ENCODE results near the gene TAOK3.

DNA sequence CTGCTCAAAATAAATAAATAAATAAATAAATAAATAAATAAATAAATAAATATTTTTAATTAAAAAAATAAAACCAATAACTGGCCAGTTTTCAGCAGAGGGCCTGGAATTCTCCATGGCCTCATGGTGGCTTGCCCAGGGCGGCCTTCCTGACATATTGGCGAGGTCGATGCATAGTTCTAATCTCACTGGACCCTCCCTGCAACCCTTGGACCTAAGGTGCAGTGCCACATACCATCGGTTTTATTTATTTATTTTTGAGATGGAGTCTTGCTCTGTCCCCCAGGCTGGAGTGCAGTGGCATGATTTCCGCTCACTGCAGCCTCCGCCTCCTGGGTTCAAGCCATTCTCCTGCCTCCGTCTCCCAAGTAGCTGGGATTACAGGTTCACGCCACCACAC lies 265.0 kb downstream of the TAOK3 start:
- no peak for TF ChIP-seq NFATC3 (IDR thresholded peaks at IDR 0.05)
- TF ChIP-seq, protein P1, sequence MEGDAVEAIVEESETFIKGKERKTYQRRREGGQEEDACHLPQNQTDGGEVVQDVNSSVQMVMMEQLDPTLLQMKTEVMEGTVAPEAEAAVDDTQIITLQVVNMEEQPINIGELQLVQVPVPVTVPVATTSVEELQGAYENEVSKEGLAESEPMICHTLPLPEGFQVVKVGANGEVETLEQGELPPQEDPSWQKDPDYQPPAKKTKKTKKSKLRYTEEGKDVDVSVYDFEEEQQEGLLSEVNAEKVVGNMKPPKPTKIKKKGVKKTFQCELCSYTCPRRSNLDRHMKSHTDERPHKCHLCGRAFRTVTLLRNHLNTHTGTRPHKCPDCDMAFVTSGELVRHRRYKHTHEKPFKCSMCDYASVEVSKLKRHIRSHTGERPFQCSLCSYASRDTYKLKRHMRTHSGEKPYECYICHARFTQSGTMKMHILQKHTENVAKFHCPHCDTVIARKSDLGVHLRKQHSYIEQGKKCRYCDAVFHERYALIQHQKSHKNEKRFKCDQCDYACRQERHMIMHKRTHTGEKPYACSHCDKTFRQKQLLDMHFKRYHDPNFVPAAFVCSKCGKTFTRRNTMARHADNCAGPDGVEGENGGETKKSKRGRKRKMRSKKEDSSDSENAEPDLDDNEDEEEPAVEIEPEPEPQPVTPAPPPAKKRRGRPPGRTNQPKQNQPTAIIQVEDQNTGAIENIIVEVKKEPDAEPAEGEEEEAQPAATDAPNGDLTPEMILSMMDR (IDR thresholded peaks at IDR 0.05 in 2 of 3, conservative IDR thresholded peaks at IDR 0.05 in 1 of 3; ENCODE audit: insufficient read depth in 2 of 3, low read depth in 1 of 3, low read length in 3 of 3): no peak
- TF ChIP-seq, protein P2, sequence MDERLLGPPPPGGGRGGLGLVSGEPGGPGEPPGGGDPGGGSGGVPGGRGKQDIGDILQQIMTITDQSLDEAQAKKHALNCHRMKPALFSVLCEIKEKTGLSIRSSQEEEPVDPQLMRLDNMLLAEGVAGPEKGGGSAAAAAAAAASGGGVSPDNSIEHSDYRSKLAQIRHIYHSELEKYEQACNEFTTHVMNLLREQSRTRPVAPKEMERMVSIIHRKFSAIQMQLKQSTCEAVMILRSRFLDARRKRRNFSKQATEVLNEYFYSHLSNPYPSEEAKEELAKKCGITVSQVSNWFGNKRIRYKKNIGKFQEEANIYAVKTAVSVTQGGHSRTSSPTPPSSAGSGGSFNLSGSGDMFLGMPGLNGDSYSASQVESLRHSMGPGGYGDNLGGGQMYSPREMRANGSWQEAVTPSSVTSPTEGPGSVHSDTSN (CRISPR knock-in tag; IDR thresholded peaks at IDR 0.05; ENCODE audit: low read depth): no peak
- TF ChIP-seq, protein P2 (tag; conservative IDR thresholded peaks at IDR 0.05; ENCODE audit: low read depth): no peak
- TF ChIP-seq ZBTB7A (IDR thresholded peaks at IDR 0.05; ENCODE audit: borderline replicate concordance, control insufficient read depth, low read depth, low read length): no peak
- TF ChIP-seq, protein P3, sequence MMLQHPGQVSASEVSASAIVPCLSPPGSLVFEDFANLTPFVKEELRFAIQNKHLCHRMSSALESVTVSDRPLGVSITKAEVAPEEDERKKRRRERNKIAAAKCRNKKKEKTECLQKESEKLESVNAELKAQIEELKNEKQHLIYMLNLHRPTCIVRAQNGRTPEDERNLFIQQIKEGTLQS (IDR thresholded peaks at IDR 0.05): no peak
- TF ChIP-seq, protein P3 (CRISPR knock-in tag; conservative IDR thresholded peaks at IDR 0.05): no peak
- TF ChIP-seq GABPB1 (CRISPR knock-in tag; IDR thresholded peaks at IDR 0.05): no peak
- TF ChIP-seq SIRT6 (IDR thresholded peaks at IDR 0.05; ENCODE audit: low read depth, low read length): no peak
- TF ChIP-seq FOSL1 (tag; conservative IDR thresholded peaks at IDR 0.05): no peak
- TF ChIP-seq POLR2A (conservative IDR thresholded peaks at IDR 0.05): no peak
- no peak for TF ChIP-seq IRF2 (CRISPR knock-in tag; IDR thresholded peaks at IDR 0.05)
- TF ChIP-seq ZZZ3 (IDR thresholded peaks at IDR 0.05): no peak
- TF ChIP-seq, protein P4, sequence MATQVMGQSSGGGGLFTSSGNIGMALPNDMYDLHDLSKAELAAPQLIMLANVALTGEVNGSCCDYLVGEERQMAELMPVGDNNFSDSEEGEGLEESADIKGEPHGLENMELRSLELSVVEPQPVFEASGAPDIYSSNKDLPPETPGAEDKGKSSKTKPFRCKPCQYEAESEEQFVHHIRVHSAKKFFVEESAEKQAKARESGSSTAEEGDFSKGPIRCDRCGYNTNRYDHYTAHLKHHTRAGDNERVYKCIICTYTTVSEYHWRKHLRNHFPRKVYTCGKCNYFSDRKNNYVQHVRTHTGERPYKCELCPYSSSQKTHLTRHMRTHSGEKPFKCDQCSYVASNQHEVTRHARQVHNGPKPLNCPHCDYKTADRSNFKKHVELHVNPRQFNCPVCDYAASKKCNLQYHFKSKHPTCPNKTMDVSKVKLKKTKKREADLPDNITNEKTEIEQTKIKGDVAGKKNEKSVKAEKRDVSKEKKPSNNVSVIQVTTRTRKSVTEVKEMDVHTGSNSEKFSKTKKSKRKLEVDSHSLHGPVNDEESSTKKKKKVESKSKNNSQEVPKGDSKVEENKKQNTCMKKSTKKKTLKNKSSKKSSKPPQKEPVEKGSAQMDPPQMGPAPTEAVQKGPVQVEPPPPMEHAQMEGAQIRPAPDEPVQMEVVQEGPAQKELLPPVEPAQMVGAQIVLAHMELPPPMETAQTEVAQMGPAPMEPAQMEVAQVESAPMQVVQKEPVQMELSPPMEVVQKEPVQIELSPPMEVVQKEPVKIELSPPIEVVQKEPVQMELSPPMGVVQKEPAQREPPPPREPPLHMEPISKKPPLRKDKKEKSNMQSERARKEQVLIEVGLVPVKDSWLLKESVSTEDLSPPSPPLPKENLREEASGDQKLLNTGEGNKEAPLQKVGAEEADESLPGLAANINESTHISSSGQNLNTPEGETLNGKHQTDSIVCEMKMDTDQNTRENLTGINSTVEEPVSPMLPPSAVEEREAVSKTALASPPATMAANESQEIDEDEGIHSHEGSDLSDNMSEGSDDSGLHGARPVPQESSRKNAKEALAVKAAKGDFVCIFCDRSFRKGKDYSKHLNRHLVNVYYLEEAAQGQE (IDR thresholded peaks at IDR 0.05; ENCODE audit: borderline replicate concordance): no peak
- TF ChIP-seq, protein P4 (CRISPR knock-in tag; IDR thresholded peaks at IDR 0.05; ENCODE audit: low read depth): no peak
- no peak for TF ChIP-seq CREB1 (IDR thresholded peaks at IDR 0.05)
- TF ChIP-seq CREB1 (CRISPR knock-in tag; IDR thresholded peaks at IDR 0.05): no peak

All from K562 (cell line).